ENCODE results near the gene GSTT4. TPM values are rescaled to one million over a fixed set of nuclear protein-coding genes. Genes with fewer than 3 reads are reported as not detected.
"Not testable (repeated sequence)": the region's sequence is repeated elsewhere in the genome, so short reads cannot be mapped to it uniquely, and the experiment has no call there.

GSTT4 gene
- polyA plus RNA-seq, 2 of the 4 experiments (the other 2 are of a cell fraction): not detected

GRCh38 chr22:24001314-24001713 is 3.9 kb downstream of the GSTT4 start:
- FAIRE-seq (no peak), DNase-seq (ENCODE audit: low read depth in 1 of 2, low spot score in 1 of 2) (no peak), ATAC-seq (no peak)
- Histone ChIP-seq H3K4me2 (no peak overlapping the region), H3K27ac (no peak overlapping the region), H3K9me3 (no peaks in the 10 kb centered on the region), H3K4me3 (no peak overlapping the region), H3K4me1 (no peaks in the 10 kb centered on the region)
- ChIA-PET POLR2A (no interaction called here), CTCF (no interaction called here)
- WGBS (ENCODE audit: missing lambda C conversion rate): 86% methylated on average over 5 of the region's 9 CpGs
- no peak for TF ChIP-seq HOXA7 (CRISPR knock-in tag; IDR thresholded peaks at IDR 0.05)
- TF ChIP-seq, protein P1, sequence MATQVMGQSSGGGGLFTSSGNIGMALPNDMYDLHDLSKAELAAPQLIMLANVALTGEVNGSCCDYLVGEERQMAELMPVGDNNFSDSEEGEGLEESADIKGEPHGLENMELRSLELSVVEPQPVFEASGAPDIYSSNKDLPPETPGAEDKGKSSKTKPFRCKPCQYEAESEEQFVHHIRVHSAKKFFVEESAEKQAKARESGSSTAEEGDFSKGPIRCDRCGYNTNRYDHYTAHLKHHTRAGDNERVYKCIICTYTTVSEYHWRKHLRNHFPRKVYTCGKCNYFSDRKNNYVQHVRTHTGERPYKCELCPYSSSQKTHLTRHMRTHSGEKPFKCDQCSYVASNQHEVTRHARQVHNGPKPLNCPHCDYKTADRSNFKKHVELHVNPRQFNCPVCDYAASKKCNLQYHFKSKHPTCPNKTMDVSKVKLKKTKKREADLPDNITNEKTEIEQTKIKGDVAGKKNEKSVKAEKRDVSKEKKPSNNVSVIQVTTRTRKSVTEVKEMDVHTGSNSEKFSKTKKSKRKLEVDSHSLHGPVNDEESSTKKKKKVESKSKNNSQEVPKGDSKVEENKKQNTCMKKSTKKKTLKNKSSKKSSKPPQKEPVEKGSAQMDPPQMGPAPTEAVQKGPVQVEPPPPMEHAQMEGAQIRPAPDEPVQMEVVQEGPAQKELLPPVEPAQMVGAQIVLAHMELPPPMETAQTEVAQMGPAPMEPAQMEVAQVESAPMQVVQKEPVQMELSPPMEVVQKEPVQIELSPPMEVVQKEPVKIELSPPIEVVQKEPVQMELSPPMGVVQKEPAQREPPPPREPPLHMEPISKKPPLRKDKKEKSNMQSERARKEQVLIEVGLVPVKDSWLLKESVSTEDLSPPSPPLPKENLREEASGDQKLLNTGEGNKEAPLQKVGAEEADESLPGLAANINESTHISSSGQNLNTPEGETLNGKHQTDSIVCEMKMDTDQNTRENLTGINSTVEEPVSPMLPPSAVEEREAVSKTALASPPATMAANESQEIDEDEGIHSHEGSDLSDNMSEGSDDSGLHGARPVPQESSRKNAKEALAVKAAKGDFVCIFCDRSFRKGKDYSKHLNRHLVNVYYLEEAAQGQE (IDR thresholded peaks at IDR 0.05): no peak
- no peak for TF ChIP-seq HOXB13 (CRISPR knock-in tag; IDR thresholded peaks at IDR 0.05; ENCODE audit: low read depth)
- no peak for TF ChIP-seq TP53 (CRISPR knock-in tag; IDR thresholded peaks at IDR 0.05)
- no peak for TF ChIP-seq NR3C1 (IDR thresholded peaks at IDR 0.05)
- TF ChIP-seq NPAS2 (CRISPR knock-in tag; IDR thresholded peaks at IDR 0.05; ENCODE audit: borderline replicate concordance): no peak
- TF ChIP-seq ZNF302 (CRISPR knock-in tag; IDR thresholded peaks at IDR 0.05): no peak
- TF ChIP-seq HEYL (CRISPR knock-in tag; IDR thresholded peaks at IDR 0.05): no peak
- TF ChIP-seq ESRRA (IDR thresholded peaks at IDR 0.05; ENCODE audit: borderline replicate concordance, low read length): no peak
- TF ChIP-seq ZFP36 (IDR thresholded peaks at IDR 0.05; ENCODE audit: borderline replicate concordance, partially characterized antibody): no peak
- no peak for TF ChIP-seq POLR2A (IDR thresholded peaks at IDR 0.05; ENCODE audit: low read length)
- TF ChIP-seq KDM5A (IDR thresholded peaks at IDR 0.05): no peak
- TF ChIP-seq PHF8 (IDR thresholded peaks at IDR 0.05; ENCODE audit: borderline replicate concordance, low read depth): no peak
- no peak for TF ChIP-seq HOXB5 (CRISPR knock-in tag; IDR thresholded peaks at IDR 0.05)
- no peak for TF ChIP-seq FOSB (CRISPR knock-in tag; IDR thresholded peaks at IDR 0.05)
- TF ChIP-seq RCOR1 (IDR thresholded peaks at IDR 0.05; ENCODE audit: low read depth, low read length): no peak
- TF ChIP-seq CEBPB (IDR thresholded peaks at IDR 0.05): no peak
- TF ChIP-seq ZSCAN20 (CRISPR knock-in tag; IDR thresholded peaks at IDR 0.05): no peak
- TF ChIP-seq E2F6 (IDR thresholded peaks at IDR 0.05; ENCODE audit: borderline replicate concordance, low read depth): no peak

GRCh38 chr22:23999779-24000178 is 5.5 kb downstream of the GSTT4 start:
- H3K4me1 ChIP-seq; H3K4me3 ChIP-seq; H3K27ac ChIP-seq; ATAC-seq; FAIRE-seq; H3K9me3 ChIP-seq; DNase-seq (ENCODE audit: low read depth in 1 of 2, low spot score in 1 of 2); POLR2A ChIA-PET; H3K4me2 ChIP-seq: not testable (repeated sequence)
- CTCF ChIA-PET: interaction anchor here (1.6 kb wide), 1 partner anchor 175 kb away, joined by 4 read pairs; no protein-coding TSS in a partner anchor
- WGBS (ENCODE audit: missing lambda C conversion rate): 90% methylated on average over 7 of the region's 7 CpGs

GRCh38 chr22:23997092-23997491 is 8.2 kb downstream of the GSTT4 start:
- ATAC-seq (no peak), DNase-seq (ENCODE audit: low read depth in 1 of 2, low spot score in 1 of 2) (no peak), FAIRE-seq (no peak)
- ChIA-PET CTCF (interaction anchor here (1.1 kb wide), 1 partner anchor 193 kb away, joined by 3 read pairs; no protein-coding TSS in a partner anchor), POLR2A (no interaction called here)
- Histone ChIP-seq H3K4me1 (no peaks in the 10 kb centered on the region), H3K27ac (no peak overlapping the region), H3K4me2 (no peak overlapping the region), H3K4me3 (no peak overlapping the region), H3K9me3 (no peaks in the 10 kb centered on the region)
- TF ChIP-seq NR3C1 (IDR thresholded peaks at IDR 0.05): no peak
- no peak for TF ChIP-seq HMGXB4 (CRISPR knock-in tag; IDR thresholded peaks at IDR 0.05; ENCODE audit: borderline replicate concordance)
- no peak for TF ChIP-seq POLR2AphosphoS2 (conservative IDR thresholded peaks at IDR 0.05; ENCODE audit: low read length)
- TF ChIP-seq RNF2 (IDR thresholded peaks at IDR 0.05; ENCODE audit: borderline replicate concordance, low read depth): no peak
- TF ChIP-seq MAZ (IDR thresholded peaks at IDR 0.05; ENCODE audit: borderline replicate concordance, low read depth, low read length): no peak
- TF ChIP-seq TP53 (CRISPR knock-in tag; IDR thresholded peaks at IDR 0.05): no peak
- TF ChIP-seq ZSCAN20 (CRISPR knock-in tag; IDR thresholded peaks at IDR 0.05): no peak
- no peak for TF ChIP-seq CEBPB (IDR thresholded peaks at IDR 0.05)
- TF ChIP-seq HOXA7 (CRISPR knock-in tag; IDR thresholded peaks at IDR 0.05): no peak
- TF ChIP-seq KDM5A (IDR thresholded peaks at IDR 0.05): no peak
- WGBS (ENCODE audit: missing lambda C conversion rate): 69% methylated on average over 3 of the region's 3 CpGs

DNA sequence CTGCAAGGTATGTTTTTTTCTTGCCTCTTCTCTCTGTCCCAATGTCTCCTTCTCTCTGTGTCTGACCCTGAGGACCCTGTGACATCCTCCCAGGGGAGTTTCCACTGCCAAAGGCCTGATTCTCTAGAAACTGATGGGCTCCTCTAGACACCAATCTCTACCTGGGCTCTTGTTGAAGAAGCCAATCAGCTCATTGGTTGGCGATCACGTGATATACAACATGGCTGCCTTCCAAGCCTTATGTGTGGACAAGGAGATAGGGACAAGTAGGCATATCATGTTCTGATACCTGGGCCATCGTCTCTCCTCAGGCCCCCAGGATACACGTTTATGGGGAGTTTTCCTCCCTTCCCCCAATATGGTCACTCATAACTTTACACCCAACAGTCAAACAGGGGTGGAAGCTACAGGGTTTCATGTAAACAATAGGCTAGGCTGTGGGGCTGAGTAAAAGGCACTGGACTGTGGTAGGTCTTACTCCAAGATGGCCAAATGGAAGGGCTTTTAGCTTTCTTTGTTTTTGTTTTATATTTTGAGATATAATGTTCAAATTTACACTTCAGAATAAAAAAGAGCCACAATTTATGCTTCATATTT is 11.6 kb downstream of the GSTT4 start:
- CTCF ChIA-PET, H3K27ac ChIP-seq, H3K4me1 ChIP-seq, POLR2A ChIA-PET, H3K9me3 ChIP-seq, H3K4me3 ChIP-seq, FAIRE-seq, ATAC-seq, H3K4me2 ChIP-seq: not testable (repeated sequence)
- WGBS (ENCODE audit: missing lambda C conversion rate): 14% methylated on average over 2 of the region's 4 CpGs
- DNase-seq (ENCODE audit: low read depth in 1 of 2, low spot score in 1 of 2): peak in 1 of 2 experiments; percentile 43

Data from A549 (cell line).